Epithelial cell of proximal tubule (primary cell): ENCODE data around the gene ZDHHC5. TPM values are rescaled to one million over a fixed set of nuclear protein-coding genes. Genes with fewer than 3 reads are reported as not detected.
A peak's percentile ranks its signal among the peaks of the same experiment; 100 is the strongest.
"Not testable (repeated sequence)": the region's sequence is repeated elsewhere in the genome, so short reads cannot be mapped to it uniquely, and the experiment has no call there.

Experiments used
- DNase-seq: peaks from one replicate; pipeline ENCODE4 v3.0.0-alpha.2; 2011; ENCODE audit warnings: low read depth
- H3K4me3 ChIP-seq: 2 replicates; pipeline ENCODE4 v1.5.1; 2011; ENCODE audit warnings: low read depth, mild to moderate bottlenecking, low read length
- total RNA-seq: library from RNA; depleted of rRNA; stranded (reverse); fragments of >200 nt; gene quantifications from 2 replicates; pipeline ENCODE4 v1.2.3, GENCODE V29; 2015
- TF ChIP-seq, protein P1 (sequence below): conservative IDR thresholded peaks from 2 replicates; pipeline ENCODE4 v1.5.1; 2012; ENCODE audit warnings: low read depth, mild to moderate bottlenecking, low read length

Gene ZDHHC5
- total RNA-seq, 1 donor from 2014 or later = 31.4 TPM

DNA sequence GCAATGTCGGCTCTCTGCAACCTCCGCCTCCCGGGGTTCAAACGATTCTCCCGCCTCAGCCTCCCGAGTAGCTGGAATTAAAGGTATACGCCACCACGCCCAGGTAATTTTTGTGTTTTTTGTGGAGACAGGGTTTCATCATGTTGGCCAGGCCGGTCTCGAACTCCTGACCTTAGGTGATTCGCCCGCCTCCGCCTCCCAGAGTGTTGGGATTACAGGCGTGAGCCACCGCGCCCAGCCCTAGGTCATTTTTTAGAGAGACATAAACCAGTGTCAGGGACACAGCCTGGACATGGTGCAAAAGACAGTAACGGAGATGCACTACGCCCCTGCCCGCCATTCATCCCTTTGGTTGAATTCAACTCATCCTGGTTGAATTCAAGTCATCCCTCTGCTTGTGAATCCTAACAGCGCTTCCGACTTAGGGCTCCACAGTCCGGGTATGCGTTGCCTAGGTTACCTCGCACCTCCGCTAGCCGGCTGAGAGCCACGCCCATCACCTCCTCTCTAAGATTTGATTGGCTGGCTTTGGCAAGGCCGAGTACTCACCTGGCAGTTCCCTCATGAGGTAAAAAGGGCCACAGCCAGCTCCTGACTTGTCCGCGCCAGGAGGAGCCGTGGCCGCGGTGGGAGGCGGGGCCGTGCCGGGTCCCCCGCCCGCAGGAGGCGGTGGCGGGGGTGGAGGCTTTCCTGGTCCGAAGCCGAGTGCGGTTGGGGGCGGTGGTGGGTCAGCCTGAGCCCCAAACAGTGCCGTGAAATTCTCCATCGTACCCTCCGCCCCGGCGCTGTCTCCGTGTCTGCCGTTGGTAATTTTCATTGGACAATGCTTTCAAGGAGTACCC lies 43.7 kb downstream of the ZDHHC5 start, which contains the start of gene MED19:
Gene MED19 (minus strand): TSS at position 802 of the 842 bp plus-strand sequence. CDS start 36 bp downstream, at position 766.
- peak within 1 kb of the TSS; percentile 85 for H3K4me3 ChIP-seq
- DNase-seq = peak; percentile 68
- TF ChIP-seq, protein P1, sequence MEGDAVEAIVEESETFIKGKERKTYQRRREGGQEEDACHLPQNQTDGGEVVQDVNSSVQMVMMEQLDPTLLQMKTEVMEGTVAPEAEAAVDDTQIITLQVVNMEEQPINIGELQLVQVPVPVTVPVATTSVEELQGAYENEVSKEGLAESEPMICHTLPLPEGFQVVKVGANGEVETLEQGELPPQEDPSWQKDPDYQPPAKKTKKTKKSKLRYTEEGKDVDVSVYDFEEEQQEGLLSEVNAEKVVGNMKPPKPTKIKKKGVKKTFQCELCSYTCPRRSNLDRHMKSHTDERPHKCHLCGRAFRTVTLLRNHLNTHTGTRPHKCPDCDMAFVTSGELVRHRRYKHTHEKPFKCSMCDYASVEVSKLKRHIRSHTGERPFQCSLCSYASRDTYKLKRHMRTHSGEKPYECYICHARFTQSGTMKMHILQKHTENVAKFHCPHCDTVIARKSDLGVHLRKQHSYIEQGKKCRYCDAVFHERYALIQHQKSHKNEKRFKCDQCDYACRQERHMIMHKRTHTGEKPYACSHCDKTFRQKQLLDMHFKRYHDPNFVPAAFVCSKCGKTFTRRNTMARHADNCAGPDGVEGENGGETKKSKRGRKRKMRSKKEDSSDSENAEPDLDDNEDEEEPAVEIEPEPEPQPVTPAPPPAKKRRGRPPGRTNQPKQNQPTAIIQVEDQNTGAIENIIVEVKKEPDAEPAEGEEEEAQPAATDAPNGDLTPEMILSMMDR = no peak

- peak within 1 kb of the TSS; percentile 85 for H3K4me3 ChIP-seq
- DNase-seq = peak; percentile 100
- TF ChIP-seq, protein P1 = no peak
These were observed 44.6 kb downstream of the ZDHHC5 start, which contains the start of gene TMX2 for GRCh38 chr11:57712256-57713150. TMX2 (plus strand) TSS chr11:57712593; CDS start chr11:57712619, 26 bp downstream.

GRCh38 chr11:57713835-57714234 lies 45.9 kb downstream of the ZDHHC5 start:
- no peak for DNase-seq
- TF ChIP-seq, protein P1 = no peak
- H3K4me3 ChIP-seq = peak overlapping the region; percentile 85

DNA sequence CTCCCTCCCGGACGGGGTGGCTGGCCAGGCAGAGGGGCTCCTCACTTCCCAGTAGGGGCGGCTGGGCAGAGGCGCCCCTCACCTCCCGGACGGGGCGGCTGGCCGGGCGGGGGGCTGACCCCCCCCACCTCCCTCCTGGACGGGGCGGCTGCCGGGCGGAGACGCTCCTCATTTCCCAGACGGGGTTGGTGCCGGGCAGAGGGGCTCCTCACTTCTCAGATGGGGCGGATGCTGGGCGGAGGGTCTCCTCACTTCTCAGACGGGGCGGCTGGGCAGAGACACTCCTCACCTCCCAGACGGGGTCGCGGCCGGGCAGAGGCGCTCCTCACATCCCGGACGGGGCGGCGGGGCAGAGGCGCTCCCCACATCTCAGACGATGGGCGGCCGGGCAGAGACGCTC lies 48.8 kb downstream of the ZDHHC5 start:
- not testable (repeated sequence) for DNase-seq, H3K4me3 ChIP-seq

DNA sequence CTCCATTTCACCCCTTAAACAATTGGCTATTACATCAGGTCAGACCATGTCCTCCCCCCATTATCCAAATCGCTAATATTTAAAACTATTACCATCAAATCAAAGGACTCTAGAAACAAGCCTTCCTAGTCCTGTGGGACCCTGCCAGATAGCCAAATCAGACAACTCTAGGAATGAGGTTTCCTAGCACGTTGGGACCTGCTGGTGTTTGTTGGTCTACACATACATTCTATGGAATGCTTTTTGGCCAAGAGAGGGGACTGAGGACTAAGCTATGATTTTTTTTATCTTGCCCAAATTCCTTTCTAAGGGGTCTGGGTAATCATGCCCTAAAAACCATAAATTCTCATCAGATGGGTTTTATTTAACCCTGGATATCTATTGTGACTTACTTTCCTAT lies 59.3 kb downstream of the ZDHHC5 start:
- TF ChIP-seq, protein P1 = no peak
- no peak for DNase-seq
- H3K4me3 ChIP-seq = no peak overlapping the region

- TF ChIP-seq, protein P1 = no peak
- DNase-seq = no peak
- H3K4me3 ChIP-seq = no peak overlapping the region
These were observed 60.9 kb downstream of the ZDHHC5 start for GRCh38 chr11:57728829-57729228.

DNA sequence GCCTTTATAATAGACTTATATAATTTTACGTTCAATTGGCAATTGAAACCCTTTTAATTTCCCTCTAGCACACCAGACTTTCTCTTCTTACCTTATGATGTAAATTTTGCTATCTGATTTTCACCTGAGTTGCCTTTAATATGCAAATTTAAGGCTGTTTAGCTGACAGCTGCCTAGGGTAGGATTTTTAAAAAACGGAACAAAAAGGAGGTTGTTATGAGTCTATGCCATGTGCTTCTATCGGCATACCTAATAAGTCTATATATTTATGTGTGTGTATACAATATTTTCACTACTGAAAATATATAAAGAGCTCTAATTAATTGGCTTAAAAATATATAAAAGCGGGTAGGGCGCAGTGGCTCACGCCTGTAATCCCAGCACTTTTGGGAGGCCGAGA lies 61.6 kb downstream of the ZDHHC5 start:
- TF ChIP-seq, protein P1 = no peak
- DNase-seq = no peak
- no peak overlapping the region for H3K4me3 ChIP-seq
